CD4-positive, alpha-beta T cell treated with Interleukin-4 for 1 hour (primary cell): ENCODE data around the gene TXNDC5.

Source experiments
- DNase-seq, 2 donors: peaks; one replicate each; pipeline ENCODE4 v3.0.0-alpha.2; 2020 to 2022

TXNDC5 gene

DNA sequence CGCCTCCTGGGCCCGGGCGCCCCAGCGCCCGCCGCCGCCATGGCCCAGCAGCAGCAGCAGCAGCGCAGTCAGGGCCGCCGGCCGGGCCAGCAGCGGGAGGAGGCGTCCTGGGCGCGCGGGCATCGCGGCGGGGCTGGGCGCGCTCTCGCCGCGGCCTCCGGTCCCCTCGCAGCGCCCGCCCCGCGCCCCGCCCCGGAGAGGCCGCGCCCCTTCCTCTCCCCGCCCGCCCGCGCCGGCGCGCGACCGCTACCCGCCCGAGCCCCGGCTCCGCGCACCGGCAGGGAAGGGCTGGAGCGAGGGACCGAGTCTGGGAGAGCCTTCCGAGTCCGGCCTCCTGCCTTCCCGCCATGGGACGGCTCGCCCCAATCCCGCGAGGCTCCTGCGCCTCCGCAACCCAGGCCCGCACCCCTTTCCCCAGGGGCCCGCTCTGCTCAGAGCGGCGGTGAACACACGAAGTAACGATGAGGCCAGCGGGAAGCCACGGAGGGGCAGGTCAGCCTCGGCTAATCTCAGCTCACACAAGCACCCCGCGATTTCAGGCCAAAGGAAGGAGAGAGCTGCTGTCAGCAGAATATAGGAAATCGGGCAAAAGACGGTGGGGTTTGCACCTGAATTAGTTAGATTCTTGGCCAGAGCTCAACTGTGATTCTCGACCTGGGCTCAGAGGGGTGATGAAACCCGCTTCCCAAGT is at the start of gene TXNDC5:
TXNDC5 (minus strand) TSS at position 135 of the 691 bp plus-strand sequence; CDS start at position 123, 12 bp downstream.
- DNase-seq: peak; percentile 59 to 69

DNA sequence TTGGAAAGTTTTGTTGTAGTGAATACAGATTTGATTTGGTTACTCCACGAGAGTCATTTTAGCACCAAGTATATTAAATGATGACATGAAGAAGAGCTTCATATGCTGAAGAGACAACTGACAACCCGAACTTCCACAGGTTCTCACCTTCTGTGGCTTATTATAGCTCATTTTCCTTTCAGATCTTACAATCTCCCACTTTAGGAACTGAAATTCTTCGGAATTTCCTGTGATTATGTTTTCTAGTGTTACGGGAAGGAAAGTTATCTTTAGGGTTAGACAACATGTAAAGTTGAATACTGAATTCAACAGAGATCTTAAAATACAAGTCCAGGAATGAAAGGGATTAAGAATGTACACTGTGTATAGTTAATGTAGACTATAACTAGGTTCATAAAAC is 49.6 kb upstream of the TXNDC5 start:
- DNase-seq: no peak

DNA sequence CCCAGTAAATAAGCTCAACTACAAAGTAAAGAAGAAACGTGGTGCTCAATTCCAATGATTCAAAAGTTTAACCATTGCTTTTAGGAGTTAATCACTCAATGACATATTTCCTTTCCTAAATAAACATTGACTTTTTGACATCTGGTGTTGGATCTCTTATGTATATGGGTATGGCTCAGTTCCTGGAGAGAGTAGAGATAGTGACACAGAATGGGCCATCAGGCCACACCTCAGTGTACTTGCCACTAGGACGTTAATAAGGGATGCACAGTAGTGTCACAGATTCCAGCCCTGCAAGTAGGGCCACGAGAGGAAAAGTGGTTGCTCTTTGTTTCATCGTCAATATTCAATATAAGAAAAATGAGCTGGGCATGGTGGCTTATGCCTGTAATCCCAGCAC is 48.9 kb upstream of the TXNDC5 start:
- no peak for DNase-seq

DNA sequence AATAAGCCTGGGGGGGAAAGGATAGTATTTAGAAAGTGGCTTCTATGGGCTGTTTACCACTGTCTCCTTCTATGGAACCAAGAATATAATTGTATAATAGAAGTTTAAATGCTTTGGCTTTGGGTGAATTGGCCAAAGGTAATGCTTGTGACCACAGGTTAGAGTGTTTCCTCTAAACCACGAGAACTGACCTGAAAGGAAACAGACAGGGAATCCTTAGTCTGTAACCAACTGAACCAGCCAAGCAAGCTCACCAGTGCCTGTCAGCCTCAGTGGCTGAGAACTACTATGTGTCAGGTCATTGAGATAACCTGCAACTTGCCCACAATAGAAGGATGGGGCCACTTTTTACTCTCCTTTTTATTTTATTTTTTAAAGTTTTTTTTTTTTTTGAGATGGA is 47.9 kb upstream of the TXNDC5 start:
- no peak for DNase-seq

DNA sequence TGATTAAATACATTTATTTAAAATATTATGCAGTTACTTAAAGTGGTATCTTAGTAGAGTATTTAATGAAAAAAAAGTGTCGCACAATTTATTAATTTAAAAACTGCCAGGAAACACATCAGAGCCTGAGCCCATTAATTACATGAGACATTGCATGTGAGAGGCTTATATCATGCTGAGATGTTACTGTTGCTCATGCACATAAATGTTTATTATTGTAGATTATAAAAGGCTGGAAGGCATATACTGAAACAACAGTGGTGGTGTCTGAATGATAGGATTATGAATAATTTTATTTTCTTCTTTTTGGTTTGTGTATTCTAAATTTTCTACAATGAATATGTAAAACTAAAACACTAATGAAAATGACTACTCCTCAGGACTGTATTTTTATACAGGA is 45.7 kb upstream of the TXNDC5 start:
- no peak for DNase-seq

DNA sequence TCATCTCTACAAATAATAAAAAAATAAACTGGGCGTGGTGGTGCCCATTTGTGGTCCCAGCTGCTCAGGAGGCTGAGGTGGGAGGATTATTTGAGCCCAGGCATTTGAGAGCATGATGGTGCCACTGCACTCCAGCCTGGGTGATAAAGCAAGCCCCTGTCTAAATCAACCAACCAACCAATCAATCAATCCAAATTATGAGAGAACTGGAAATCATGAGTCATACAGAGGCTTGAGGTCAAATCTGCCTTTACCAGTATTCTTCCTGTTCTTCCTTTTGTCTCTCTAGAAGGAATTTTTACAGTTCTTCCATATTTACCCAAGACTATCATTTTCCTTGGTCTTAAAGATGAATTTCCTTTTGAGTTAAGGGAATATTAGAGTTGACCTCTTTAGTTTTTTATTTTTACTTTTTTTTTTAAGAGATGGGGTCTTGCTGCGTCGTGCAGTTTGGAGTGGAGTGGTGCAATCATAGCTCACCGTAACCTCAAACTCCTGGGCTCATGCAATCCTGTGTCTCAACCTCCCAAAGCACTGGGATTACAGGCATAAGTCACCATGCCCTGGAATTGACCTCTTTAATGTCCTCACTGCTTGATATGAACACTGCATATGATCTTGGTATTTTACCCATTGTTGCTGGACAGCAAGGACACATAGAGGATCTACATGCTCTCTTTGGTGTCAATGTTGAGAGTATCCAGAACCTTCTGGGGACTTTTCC is 44.1 kb upstream of the TXNDC5 start:
- DNase-seq: no peak

DNA sequence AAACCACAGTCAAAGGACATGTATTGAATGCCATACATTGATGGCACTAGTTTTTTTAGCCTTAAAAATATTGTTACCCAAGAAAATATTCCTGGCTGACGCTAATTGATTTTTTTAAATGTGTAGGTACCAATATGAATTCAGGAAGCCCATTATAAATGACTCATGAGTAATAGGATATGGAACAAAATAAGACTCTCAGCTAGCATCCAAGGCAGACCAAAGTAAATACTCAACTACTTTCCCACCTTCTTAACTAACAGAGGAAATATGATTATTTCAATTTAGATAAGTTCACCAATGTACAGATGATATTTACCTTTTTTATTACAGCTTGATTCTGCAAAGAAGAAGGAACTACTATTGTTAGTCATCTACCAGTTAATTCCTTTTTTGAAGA is 43.2 kb upstream of the TXNDC5 start:
- no peak for DNase-seq

DNA sequence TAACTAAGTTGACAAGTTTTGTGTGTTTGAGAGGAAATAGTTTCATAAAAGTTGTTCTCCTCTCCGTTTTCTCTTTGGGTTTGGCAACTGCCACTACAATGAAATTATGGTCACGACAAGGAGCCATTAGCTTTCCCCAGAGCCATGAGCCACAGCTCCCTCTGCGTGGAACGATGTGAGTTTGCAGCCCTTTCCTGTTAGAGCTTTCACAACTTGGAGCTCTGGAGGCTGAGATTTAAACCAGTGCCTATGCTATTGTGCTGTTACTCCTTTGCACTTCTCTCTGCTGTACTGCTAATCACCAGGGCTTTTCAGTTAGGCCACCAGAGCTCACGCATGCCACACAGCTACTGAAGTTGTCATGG is 29.3 kb upstream of the TXNDC5 start:
- DNase-seq: no peak

DNA sequence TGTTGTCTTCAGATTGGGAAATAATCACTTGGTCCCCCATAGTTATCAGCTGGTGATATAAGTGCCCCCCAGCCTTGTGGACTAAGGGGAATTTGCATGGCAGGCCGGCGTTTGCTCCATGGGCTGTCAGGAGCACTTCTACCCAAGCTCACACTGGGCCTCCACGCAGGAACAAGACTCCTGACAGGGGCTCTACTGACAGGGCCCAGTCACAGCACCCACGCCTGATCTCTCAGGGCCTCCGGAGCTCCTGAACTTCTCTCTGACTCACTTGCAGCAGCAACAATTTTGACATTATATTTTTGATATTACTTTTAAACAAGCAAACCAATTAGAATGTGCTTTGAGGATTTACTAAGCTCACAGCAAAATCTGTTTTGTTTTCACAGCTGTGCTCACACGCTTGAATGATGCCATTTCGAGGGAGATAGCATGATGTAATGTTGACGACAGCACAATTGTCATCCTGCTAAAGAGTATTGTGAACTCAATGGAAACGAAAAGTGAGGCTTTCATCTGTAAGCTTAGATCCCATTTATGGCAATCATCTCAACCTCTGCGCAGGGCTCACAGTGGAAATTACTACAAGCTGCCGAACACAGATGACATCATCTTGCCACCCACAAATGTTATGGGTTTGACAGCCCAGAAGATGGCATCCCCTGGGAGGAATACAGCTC is 28.7 kb upstream of the TXNDC5 start:
- no peak for DNase-seq

DNA sequence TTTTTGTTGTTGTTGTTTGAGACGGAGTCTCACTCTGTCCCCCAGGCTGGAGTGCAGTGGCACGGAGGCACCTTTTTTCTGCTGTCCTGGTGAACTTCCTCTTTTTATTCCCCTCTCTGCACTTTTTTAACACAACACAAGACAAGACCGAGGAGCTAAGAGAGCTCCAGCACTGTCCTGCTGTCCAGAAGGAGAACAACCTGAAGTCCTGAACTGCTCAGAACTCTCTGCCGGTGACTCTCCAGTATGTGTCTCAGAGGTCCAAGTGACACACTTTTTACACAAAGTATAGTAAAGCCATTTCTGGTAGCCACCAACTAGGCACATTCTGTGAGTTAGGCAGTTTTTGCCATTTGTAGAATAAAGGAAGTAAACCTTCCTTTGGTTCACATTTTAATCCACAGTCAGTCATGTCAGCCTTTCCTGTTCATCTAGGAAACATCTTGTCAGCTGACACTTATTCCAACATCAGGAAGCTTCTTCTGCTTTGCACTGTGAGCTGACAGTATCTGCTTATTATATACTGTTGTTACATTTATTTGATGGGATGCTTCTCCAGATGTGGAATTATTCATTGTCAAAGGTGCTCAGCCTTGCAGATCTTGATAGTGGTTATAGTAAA is 28.1 kb upstream of the TXNDC5 start:
- no peak for DNase-seq

DNA sequence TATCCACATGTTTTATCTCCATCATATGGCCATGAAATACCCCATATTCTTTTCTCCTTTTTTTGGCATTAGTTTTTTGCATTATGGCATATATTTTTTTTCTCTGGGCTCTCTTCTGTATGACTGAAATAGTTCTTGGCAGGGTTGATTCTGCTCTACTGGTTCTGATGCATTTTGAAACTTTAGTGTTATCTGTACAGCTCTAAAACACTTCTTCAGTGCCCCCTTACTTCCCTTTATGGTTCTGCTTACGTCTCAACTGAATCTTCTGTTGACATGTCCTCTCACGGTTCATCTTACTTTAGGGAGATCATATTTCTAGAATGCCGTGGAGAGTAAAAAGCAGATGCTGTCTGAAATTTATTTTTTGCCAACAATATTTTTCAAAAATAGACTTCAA is 23.2 kb upstream of the TXNDC5 start:
- no peak for DNase-seq

DNA sequence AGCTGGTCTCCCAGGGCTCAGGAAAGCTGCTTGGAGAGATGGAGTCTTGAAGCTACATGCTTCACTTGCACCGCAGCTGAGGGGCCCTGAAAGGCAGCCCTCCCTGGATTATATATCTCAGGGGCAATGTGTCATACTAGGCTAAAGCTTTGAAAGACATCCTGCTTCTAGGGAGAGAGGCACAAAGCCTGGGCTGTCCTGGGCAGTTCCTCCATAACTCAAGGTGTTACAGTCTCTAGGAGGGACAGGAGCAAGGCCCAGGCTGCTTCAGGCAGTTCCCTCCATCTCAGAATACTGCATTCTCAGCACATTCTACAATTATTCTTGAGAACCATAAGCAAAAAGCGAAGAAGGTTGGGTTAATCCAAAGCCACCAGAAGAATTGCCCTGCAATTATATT is 22.0 kb upstream of the TXNDC5 start:
- DNase-seq: no peak

DNA sequence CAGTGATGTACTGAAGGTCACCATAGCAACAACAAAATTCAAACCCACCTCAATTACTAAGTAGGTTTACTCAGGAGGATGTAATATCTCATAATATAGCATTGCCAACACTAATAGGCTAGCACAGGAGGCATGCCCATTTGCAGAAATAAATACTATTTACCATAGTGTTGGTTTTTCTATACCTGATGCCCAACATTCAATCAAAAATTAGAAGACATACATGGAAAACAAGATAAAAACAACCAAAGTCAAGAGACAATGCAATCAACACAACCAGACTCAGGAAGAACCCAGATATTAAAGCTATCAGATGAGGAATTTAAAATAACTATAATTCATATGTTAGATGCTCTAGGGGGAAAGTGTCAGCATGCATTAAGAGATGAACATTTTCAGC is 14.3 kb upstream of the TXNDC5 start:
- DNase-seq: no peak

DNA sequence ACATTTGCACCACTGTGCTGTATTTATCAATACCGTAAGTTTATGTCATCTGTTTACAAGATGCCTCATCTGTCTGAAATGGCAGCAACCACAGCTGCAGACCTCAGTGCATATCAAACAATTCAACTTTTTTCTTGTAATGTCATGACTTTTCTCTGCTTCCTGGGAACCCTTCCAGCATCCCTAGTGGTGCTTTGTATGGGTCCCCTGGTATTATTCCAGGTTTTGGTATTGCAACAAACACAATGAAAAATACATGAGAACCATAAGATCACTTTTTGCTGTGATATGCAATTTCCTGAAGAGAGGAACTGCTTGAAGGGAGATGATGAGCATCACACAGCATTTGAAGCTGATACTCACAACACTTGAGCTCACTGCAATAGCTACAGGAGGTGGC is 12.0 kb upstream of the TXNDC5 start:
- no peak for DNase-seq

DNA sequence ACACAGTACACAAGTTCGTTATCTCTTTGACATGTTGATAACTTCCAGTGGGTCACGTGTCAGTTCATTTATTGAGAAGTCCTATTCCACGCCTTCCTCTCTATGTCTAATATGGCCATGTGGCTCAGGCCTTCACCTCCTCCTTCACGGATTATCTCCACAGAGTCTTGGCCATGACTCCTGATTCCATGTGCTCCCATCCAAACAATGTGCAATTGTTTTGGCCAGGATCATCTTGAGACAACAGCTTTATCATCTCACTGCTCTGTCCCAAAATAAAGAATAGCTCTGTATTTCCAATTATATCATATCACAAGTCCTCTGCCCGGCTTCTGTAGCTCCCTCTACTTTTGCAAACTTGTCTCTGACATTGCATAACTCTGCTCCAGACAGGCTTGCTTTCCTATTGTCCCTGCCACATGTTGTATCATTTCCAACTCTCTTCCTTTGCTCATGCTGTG is 11.1 kb upstream of the TXNDC5 start:
- DNase-seq: no peak

DNA sequence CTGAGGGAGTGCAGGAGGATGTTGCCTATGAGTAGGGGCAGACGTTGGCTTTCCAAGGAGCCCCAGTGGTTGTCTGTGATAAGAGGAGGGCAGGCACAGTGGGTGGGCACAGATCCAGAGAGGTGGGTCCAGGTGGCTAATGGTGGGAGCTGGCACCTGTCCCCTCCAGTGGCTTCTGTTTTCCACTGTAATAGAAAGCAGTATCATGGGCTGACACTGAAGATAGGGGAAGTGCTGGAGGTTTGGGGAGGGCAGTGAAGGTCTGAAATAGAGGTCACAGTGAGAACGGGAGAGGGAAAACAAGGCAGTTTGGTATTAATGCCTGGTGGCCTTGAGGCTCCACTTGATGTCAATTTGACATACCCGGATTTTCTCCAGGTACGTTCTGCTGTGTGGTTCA is 10.5 kb upstream of the TXNDC5 start:
- DNase-seq: no peak

DNA sequence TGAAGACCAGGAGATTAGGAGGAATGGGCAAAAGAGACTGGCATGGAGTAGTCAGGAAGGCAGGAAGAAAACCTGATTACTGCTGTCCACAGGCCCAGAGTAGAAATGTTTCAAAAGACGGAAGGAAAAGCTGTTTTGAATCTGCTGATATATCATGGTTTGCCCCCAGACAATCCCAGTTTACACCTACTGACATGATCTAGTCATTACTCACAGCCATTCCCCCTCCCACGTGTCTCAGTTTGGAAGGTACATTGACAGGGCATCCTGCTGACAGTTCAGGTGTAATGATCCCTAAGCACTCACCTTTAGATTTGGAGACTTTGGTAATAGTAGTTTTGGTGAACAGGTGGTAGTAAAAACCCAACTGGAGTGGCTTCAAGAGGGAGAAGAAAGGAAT is 9.8 kb upstream of the TXNDC5 start:
- no peak for DNase-seq

DNA sequence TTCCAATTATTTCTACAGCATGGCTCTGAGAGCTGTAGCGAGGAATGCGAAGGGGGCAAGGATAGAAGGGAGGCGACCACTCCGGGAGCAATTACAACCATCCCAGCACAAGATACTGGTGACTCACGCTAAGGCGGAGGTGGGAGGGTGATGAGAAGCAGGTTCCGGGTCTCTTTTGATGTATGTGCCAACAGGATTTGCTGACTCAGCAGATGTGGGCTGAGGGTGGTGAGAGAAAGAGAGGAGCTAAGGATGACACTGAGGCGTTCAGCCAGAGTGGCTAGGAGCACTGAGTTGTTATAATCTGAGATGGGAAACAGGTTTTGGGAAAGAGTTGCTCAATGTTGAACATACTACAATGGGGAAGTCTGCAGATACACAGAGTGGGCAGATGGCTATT is 9.3 kb upstream of the TXNDC5 start:
- no peak for DNase-seq

DNA sequence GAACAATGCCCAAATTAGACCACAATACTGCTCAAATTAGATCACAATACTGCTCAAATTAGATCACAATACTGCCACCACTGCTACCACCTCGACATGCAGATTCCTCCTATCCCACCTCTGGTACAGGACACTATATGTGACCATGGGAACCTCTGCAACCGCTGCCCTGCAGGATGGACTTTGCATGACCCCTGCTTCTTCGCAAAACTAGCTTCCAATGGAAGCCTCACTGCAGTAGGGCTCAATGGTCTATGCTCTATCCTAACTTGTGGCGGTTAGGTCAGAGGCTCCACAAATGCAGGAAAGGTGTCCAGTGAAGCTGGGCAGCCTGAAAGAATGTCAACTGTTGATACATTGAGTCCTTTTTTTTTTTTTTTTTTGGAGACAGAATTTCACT is 7.8 kb upstream of the TXNDC5 start:
- DNase-seq: no peak

DNA sequence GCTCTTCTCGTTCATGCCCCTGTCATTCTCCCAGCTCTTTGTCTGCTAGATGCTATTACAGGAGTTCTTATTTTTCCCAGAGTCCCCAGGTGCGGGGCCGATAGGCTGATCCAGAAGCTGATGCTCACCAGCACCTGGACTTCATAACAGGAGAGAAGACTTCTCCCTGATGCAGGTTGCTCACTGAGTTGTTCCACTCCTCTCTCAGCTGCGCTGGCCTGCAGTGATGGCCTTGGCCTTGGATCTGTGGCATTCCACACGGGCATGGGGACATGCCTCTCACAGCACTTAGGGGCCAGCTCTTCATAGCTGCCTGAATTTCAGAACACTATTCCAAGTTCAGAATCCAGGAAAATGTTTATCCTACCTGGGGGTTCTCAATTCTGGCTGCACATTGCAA is 7.1 kb upstream of the TXNDC5 start:
- no peak for DNase-seq

DNA sequence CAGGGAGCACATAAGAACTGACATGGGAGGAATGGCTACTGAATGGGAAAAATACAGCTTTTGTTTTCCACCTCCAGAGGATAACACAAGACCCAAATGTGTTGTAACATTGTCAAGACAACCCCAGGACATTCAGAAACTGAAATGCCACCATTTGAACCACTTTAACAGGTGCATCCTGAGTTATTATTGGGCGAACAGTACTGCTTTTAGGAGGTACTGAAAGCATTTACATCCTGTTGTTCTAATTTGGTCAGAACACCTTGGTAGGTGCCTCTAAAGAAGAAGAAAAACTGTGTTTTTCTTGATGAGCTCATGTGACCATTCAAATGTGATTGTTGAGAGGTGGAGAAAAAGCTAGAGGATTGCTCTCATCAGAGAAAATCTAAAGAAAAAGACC is 6.4 kb upstream of the TXNDC5 start:
- no peak for DNase-seq

DNA sequence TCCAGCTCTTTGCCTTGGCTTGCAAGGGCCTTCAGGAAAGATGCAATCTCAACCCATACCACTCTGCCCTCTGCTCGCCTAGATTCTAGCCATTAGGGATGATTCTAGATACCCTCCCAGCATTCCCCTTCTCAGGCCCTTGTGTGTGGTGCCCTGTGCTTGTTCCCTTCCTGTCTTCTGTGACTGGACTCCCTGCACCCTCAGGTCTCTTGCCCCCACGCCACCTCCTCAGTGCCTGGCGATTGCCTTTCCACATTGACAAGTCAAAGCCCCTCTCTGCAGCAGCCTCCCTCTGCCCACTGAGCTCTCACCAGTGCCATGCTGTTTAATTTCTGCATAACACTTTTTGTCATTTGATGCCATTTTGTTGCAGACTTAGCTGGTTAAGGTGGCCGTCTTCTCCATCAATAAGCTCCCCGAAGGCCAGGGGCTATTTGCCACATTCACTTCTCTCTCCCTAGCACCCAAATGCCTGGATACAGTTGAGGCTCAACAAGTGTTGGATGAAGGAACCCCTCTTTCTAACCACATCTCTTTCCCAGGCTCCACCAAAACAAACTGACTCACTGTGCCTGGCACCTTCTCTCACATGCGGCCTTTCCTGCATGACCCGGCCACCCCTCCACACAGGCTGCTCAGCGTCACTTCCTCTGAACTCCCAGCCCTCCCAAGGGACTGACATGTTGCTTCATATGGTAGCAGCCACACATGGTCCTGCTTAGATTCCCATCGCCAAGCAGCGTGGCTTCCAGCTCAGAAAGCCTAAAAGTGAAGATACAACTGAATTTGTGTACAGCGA is 4.6 kb upstream of the TXNDC5 start:
- DNase-seq: peak in 1 of 2 donors; percentile 53

DNA sequence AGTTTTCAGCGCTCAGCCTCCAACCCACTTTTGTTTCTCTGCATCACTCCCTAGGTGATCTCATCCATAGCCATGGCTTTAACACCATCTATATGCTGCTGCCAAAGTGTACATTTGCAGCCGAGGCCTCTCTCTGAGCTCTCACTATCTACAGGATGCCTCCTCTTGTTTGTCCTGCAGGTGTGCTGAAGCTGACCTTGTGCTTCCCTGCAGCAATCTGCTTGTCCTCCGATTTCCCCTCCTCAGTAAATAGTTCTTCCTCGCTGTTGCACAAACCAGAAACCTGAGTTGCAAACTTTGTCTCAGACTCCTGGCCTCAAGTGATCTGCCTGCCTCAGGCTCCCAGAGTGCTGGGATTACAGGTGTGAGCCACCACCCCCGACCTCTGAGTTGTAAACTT is 3.7 kb upstream of the TXNDC5 start:
- DNase-seq: no peak
